Endothelial cell (in vitro differentiated cells): Measurements from ENCODE around the gene ARID1A. TPM values are rescaled to one million over a fixed set of nuclear protein-coding genes. Genes with fewer than 3 reads are reported as not detected.

Experiments
- DNase-seq: peaks from one replicate; pipeline ENCODE4 v3.0.0; 2021; ENCODE audit warnings: low spot score
- H3K27ac Mint-ChIP-seq: one replicate; pipeline ENCODE4 v1.8.0; 2021; ENCODE audit warnings: mixed read lengths, inconsistent platforms; ENCODE audit not compliant: unreplicated experiment
- H3K27me3 Mint-ChIP-seq: one replicate; pipeline ENCODE4 v1.8.0; 2021; ENCODE audit warnings: mild to moderate bottlenecking, moderate library complexity, mixed read lengths, inconsistent platforms; ENCODE audit not compliant: unreplicated experiment
- H3K36me3 Mint-ChIP-seq: one replicate; pipeline ENCODE4 v1.8.0; 2021; ENCODE audit warnings: mild to moderate bottlenecking, low read depth, mixed read lengths, inconsistent platforms; ENCODE audit not compliant: unreplicated experiment
- H3K4me1 Mint-ChIP-seq: one replicate; pipeline ENCODE4 v1.8.0; 2021; ENCODE audit warnings: mild to moderate bottlenecking, mixed read lengths, inconsistent platforms; ENCODE audit not compliant: unreplicated experiment
- H3K4me3 Mint-ChIP-seq: one replicate; pipeline ENCODE4 v1.8.0; 2021; ENCODE audit warnings: mild to moderate bottlenecking, mixed read lengths, inconsistent platforms; ENCODE audit not compliant: unreplicated experiment
- H3K9me3 Mint-ChIP-seq: one replicate; pipeline ENCODE4 v1.8.0; 2021; ENCODE audit warnings: mixed read lengths, inconsistent platforms; ENCODE audit not compliant: unreplicated experiment
- CTCF ChIP-seq: fragments of 200-600 bp; sonication (generic); IDR thresholded peaks from one replicate; pipeline ENCODE4 v1.5.0; 2021; ENCODE audit warnings: antibody characterized with exemption; ENCODE audit not compliant: unreplicated experiment
- total RNA-seq: library from RNA; stranded (reverse); fragmentation: NEBNext Ultra II Directional; extraction: Animal tissue kit (Norgen Biotek cat#: 25700); gene quantifications from one replicate; pipeline ENCODE4 v1.2.1, GENCODE V29; 2021; ENCODE audit not compliant: unreplicated experiment

ARID1A gene
- total RNA-seq, 1 donor from 2014 or later = 115 TPM

DNA sequence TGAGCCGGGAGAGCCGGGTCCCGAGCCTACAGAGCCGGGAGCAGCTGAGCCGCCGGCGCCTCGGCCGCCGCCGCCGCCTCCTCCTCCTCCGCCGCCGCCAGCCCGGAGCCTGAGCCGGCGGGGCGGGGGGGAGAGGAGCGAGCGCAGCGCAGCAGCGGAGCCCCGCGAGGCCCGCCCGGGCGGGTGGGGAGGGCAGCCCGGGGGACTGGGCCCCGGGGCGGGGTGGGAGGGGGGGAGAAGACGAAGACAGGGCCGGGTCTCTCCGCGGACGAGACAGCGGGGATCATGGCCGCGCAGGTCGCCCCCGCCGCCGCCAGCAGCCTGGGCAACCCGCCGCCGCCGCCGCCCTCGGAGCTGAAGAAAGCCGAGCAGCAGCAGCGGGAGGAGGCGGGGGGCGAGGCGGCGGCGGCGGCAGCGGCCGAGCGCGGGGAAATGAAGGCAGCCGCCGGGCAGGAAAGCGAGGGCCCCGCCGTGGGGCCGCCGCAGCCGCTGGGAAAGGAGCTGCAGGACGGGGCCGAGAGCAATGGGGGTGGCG, 371 bp downstream of the ARID1A start:
- peaks cover 2% of the 10 kb centered on the region for H3K27me3 Mint-ChIP-seq
- peaks cover 21% of the 10 kb centered on the region for H3K4me1 Mint-ChIP-seq
- H3K27ac Mint-ChIP-seq = no peak overlapping the region
- no peak for TF ChIP-seq CTCF
- H3K4me3 Mint-ChIP-seq = no peak overlapping the region
- no peaks in the 10 kb centered on the region for H3K36me3 Mint-ChIP-seq
- peak; percentile 32 for DNase-seq
- no peaks in the 10 kb centered on the region for H3K9me3 Mint-ChIP-seq

DNA sequence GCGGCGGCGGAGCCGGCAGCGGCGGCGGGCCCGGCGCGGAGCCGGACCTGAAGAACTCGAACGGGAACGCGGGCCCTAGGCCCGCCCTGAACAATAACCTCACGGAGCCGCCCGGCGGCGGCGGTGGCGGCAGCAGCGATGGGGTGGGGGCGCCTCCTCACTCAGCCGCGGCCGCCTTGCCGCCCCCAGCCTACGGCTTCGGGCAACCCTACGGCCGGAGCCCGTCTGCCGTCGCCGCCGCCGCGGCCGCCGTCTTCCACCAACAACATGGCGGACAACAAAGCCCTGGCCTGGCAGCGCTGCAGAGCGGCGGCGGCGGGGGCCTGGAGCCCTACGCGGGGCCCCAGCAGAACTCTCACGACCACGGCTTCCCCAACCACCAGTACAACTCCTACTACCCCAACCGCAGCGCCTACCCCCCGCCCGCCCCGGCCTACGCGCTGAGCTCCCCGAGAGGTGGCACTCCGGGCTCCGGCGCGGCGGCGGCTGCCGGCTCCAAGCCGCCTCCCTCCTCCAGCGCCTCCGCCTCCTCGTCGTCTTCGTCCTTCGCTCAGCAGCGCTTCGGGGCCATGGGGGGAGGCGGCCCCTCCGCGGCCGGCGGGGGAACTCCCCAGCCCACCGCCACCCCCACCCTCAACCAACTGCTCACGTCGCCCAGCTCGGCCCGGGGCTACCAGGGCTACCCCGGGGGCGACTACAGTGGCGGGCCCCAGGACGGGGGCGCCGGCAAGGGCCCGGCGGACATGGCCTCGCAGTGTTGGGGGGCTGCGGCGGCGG, 1.0 kb downstream of the ARID1A start:
- peak; percentile 45 for DNase-seq
- Mint-ChIP-seq H3K36me3 (no peaks in the 10 kb centered on the region), H3K9me3 (no peaks in the 10 kb centered on the region), H3K27me3 (peaks cover 2% of the 10 kb centered on the region), H3K27ac (no peak overlapping the region), H3K4me3 (peak overlapping the region; percentile 78), H3K4me1 (peaks cover 21% of the 10 kb centered on the region)
- TF ChIP-seq CTCF = no peak

- H3K27ac Mint-ChIP-seq = no peak overlapping the region
- no peaks in the 10 kb centered on the region for H3K9me3 Mint-ChIP-seq
- peaks cover 2% of the 10 kb centered on the region for H3K27me3 Mint-ChIP-seq
- H3K36me3 Mint-ChIP-seq = no peaks in the 10 kb centered on the region
- DNase-seq = no peak
- TF ChIP-seq CTCF = no peak
- no peak overlapping the region for H3K4me3 Mint-ChIP-seq
- peaks cover 19% of the 10 kb centered on the region for H3K4me1 Mint-ChIP-seq
Measured at GRCh38 chr1:26697431-26697977, 1.7 kb downstream of the ARID1A start.

DNA sequence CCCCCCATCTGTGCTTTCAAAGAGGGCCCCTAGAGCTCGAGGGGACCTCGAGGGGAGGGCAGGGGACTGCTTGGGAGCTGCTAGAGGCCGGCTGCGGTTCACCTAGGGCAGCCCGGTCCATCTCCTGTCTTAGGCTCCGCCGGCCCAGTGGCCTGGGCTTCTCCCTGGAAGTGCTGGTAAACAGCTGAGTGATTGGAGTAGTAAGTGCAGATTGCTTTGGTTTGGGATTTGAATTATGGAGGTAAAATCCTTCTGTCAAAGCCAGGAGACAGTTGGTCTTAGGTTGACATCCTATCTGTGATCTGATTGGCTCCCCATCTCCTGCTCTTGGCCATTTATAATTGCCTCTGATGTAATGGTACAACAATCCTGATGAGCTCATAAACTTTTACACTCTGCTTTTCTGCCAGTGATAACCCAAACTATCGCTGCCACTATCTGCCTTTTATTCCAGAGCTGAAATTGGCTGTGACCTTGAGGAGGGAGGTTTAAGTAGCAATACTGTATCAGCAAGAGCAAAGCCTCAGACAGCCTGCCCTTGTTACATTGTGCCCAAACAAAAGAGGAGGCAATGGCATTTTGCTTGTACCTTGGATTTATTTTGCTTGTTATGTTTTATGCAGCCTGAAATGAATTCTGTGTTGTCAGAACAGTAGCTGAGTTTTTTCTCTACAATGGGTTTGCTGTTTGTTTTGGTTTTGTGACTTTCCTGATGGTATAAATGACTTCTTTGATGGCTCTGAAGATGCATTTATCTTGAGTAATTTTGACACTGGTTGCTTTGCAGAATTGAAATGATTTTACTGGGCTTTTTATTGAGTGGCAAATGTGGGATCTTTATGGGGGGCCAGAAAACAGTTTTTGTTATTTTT, 2.4 kb downstream of the ARID1A start:
- peak; percentile 11 for DNase-seq
- Mint-ChIP-seq H3K36me3 (no peaks in the 10 kb centered on the region), H3K27ac (no peak overlapping the region), H3K27me3 (no peaks in the 10 kb centered on the region), H3K4me3 (no peak overlapping the region), H3K9me3 (no peaks in the 10 kb centered on the region), H3K4me1 (peaks cover 14% of the 10 kb centered on the region)
- TF ChIP-seq CTCF = no peak
